NAMALWA (cell line): Measurements from ENCODE around the gene AHNAK2.
"Not testable (repeated sequence)": the region's sequence is repeated elsewhere in the genome, so short reads cannot be mapped to it uniquely, and the experiment has no call there.

Source experiments
- DNase-seq: peaks from one replicate; pipeline ENCODE4 v3.0.0-alpha.2; 2015; ENCODE audit warnings: low spot score

AHNAK2 gene

GRCh38 chr14:104953896-104954656 is 24.1 kb downstream of the AHNAK2 start:
- DNase-seq, result no peak

GRCh38 chr14:104953097-104953496 is 25.1 kb downstream of the AHNAK2 start:
- DNase-seq, result no peak

GRCh38 chr14:104951863-104952657 is 26.1 kb downstream of the AHNAK2 start:
- not testable (repeated sequence) for DNase-seq

GRCh38 chr14:104950701-104951100 is 27.5 kb downstream of the AHNAK2 start:
- DNase-seq, result not testable (repeated sequence)

GRCh38 chr14:104950021-104950420 is 28.2 kb downstream of the AHNAK2 start:
- DNase-seq, result no peak

GRCh38 chr14:104949406-104949955 is 28.7 kb downstream of the AHNAK2 start:
- DNase-seq, result not testable (repeated sequence)

GRCh38 chr14:104948736-104949031 is 29.5 kb downstream of the AHNAK2 start:
- DNase-seq, result no peak

- DNase-seq, result not testable (repeated sequence)
Measured at GRCh38 chr14:104947881-104948735, 30.1 kb downstream of the AHNAK2 start.

GRCh38 chr14:104947201-104947600 is 31.0 kb downstream of the AHNAK2 start:
- not testable (repeated sequence) for DNase-seq

GRCh38 chr14:104945986-104946965 is 31.9 kb downstream of the AHNAK2 start:
- DNase-seq, result not testable (repeated sequence)

- not testable (repeated sequence) for DNase-seq
Measured at GRCh38 chr14:104945266-104945665, 32.9 kb downstream of the AHNAK2 start.

GRCh38 chr14:104944436-104945205 is 33.6 kb downstream of the AHNAK2 start:
- DNase-seq, result not testable (repeated sequence)

GRCh38 chr14:104944016-104944308 is 34.2 kb downstream of the AHNAK2 start:
- DNase-seq, result not testable (repeated sequence)

- not testable (repeated sequence) for DNase-seq
Measured at GRCh38 chr14:104943216-104944015, 34.8 kb downstream of the AHNAK2 start.

- no peak for DNase-seq
Measured at GRCh38 chr14:104942586-104942985, 35.6 kb downstream of the AHNAK2 start.

GRCh38 chr14:104941508-104942365 is 36.4 kb downstream of the AHNAK2 start:
- no peak for DNase-seq

- no peak for DNase-seq
Measured at GRCh38 chr14:104940526-104941150, 37.5 kb downstream of the AHNAK2 start.
